ENCODE results near the gene FHOD3. TPM values are rescaled to one million over a fixed set of nuclear protein-coding genes. Genes with fewer than 3 reads are reported as not detected.

The FHOD3 gene
- total and polyA plus RNA-seq, 10 donors: 1.2 to 2.7 (median 1.9) TPM

- H3K27me3 ChIP-seq (replicated peaks in 1 of 7): no peaks in the 10 kb centered on the region
- no peaks in the 10 kb centered on the region for H3K4me1 ChIP-seq
- intact Hi-C loops (cut with DNase I; ENCODE audit: low total_unique reads): no loop called here
- H3K27ac ChIP-seq: no peak overlapping the region
- no peak for DNase-seq
- TF ChIP-seq POLR2AphosphoS5 (IDR thresholded peaks at IDR 0.05) (no peak), POLR2A (IDR thresholded peaks at IDR 0.05) (no peak), CTCF (IDR thresholded peaks at IDR 0.05 in 8 of 11, conservative IDR thresholded peaks at IDR 0.05 in 3 of 11) (no peak)
- no peak overlapping the region for H3K4me3 ChIP-seq
- no peaks in the 10 kb centered on the region for H3K36me3 ChIP-seq
- 59 to 89% (median 81%) methylated on average over 5 of the region's 5 CpGs for WGBS, 5 donors
- no peaks in the 10 kb centered on the region for H3K9me3 ChIP-seq
These were observed 109.3 kb downstream of the FHOD3 start for GRCh38 chr18:36406805-36407204.

- DNase-seq: no peak
- intact Hi-C loops (cut with DNase I; ENCODE audit: low total_unique reads): no loop called here
- Histone ChIP-seq H3K27ac (no peak overlapping the region), H3K4me1 (no peaks in the 10 kb centered on the region), H3K36me3 (no peaks in the 10 kb centered on the region), H3K27me3 (replicated peaks in 1 of 7) (no peaks in the 10 kb centered on the region), H3K4me3 (no peak overlapping the region), H3K9me3 (no peaks in the 10 kb centered on the region)
- TF ChIP-seq POLR2AphosphoS5 (IDR thresholded peaks at IDR 0.05) (no peak), CTCF (IDR thresholded peaks at IDR 0.05 in 8 of 11, conservative IDR thresholded peaks at IDR 0.05 in 3 of 11) (no peak), POLR2A (IDR thresholded peaks at IDR 0.05) (no peak)
- 92 to 99% (median 97%) methylated on average over 4 to 5 of the region's 5 CpGs for WGBS, 5 donors
These were observed 111.1 kb downstream of the FHOD3 start for GRCh38 chr18:36408606-36409005.

GRCh38 chr18:36409779-36410178, 112.3 kb downstream of the FHOD3 start:
- no peak overlapping the region for H3K27ac ChIP-seq
- no peaks in the 10 kb centered on the region for H3K27me3 ChIP-seq (replicated peaks in 1 of 7)
- no peak overlapping the region for H3K4me3 ChIP-seq
- intact Hi-C loops (cut with DNase I; ENCODE audit: low total_unique reads): no loop called here
- H3K4me1 ChIP-seq: no peaks in the 10 kb centered on the region
- no peak for DNase-seq
- no peaks in the 10 kb centered on the region for H3K9me3 ChIP-seq
- H3K36me3 ChIP-seq: no peaks in the 10 kb centered on the region
- 46 to 89% (median 87%) methylated on average over 5 of the region's 5 CpGs for WGBS, 5 donors
- TF ChIP-seq POLR2AphosphoS5 (IDR thresholded peaks at IDR 0.05) (no peak), CTCF (IDR thresholded peaks at IDR 0.05 in 8 of 11, conservative IDR thresholded peaks at IDR 0.05 in 3 of 11) (no peak), POLR2A (IDR thresholded peaks at IDR 0.05) (no peak)

GRCh38 chr18:36410346-36410745, 112.8 kb downstream of the FHOD3 start:
- Histone ChIP-seq H3K9me3 (no peaks in the 10 kb centered on the region), H3K4me3 (no peak overlapping the region), H3K4me1 (no peaks in the 10 kb centered on the region), H3K36me3 (no peaks in the 10 kb centered on the region), H3K27ac (no peak overlapping the region), H3K27me3 (replicated peaks in 1 of 7) (no peaks in the 10 kb centered on the region)
- intact Hi-C loops (cut with DNase I; ENCODE audit: low total_unique reads): no loop called here
- WGBS, 5 donors: 82 to 90% (median 87%) methylated on average over 3 of the region's 3 CpGs
- no peak for DNase-seq
- TF ChIP-seq CTCF (IDR thresholded peaks at IDR 0.05 in 8 of 11, conservative IDR thresholded peaks at IDR 0.05 in 3 of 11) (no peak), POLR2AphosphoS5 (IDR thresholded peaks at IDR 0.05) (no peak), POLR2A (IDR thresholded peaks at IDR 0.05) (no peak)

Measured in spleen (tissue), 11 donors.